GM12878 (cell line): ENCODE measurements around the gene DHRS7B. TPM values are rescaled to one million over a fixed set of nuclear protein-coding genes. Genes with fewer than 3 reads are reported as not detected.

ENCODE experiments used
- ATAC-seq: fragments of 200-7000 bp; cut with Tn5 transposase; 3 replicates; pipeline ENCODE4 v1.9.1; 2020; ENCODE audit warnings: mild to moderate bottlenecking, moderate library complexity
- BruUV-seq: library from RNA; stranded (reverse); fragments of 400-500 nt; replicated peaks from 2 replicates; lab custom pipeline; 2021; lab: Mats Ljungman, UMichigan
- CTCF ChIA-PET: fragments of 300-600 bp; sonication (Branson Sonifier 250); formaldehyde crosslinking; extraction: SDS; loops from one replicate; lab custom pipeline; 2021; ENCODE audit warnings: inconsistent platforms; lab: Yijun Ruan, JAX
- POLR2A ChIA-PET: fragments of 350-600 bp; formaldehyde crosslinking; extraction: SDS; loops from one replicate; lab custom pipeline; 2021; ENCODE audit warnings: inconsistent platforms; lab: Charles Lee
- RAD21 ChIA-PET: fragments of 300-600 bp; sonication (Branson Sonifier 250); formaldehyde crosslinking; loops from one replicate; lab custom pipeline; 2023; ENCODE audit warnings: antibody characterized with exemption; ENCODE audit not compliant: unreplicated experiment; lab: Charles Lee
- SMC1A ChIA-PET: fragments of 300-600 bp; sonication (Branson Sonifier 250); formaldehyde crosslinking; loops from one replicate; lab custom pipeline; 2023; ENCODE audit not compliant: unreplicated experiment, uncharacterized antibody; lab: Charles Lee
- DNase-seq: peaks from one replicate; pipeline ENCODE4 v3.0.0-alpha.2; 2011; ENCODE audit warnings: low read depth, low spot score
- FAIRE-seq: peaks from 3 replicates; lab custom pipeline; 2011; peaks lifted over from hg19 to GRCh38; lab: Jason Lieb, UNC
- H2AFZ ChIP-seq: 2 replicates; pipeline ENCODE4 v1.6.0; 2011; ENCODE audit warnings: low read depth, low read length, control low read depth; ENCODE audit not compliant: control insufficient read depth
- H3K27ac ChIP-seq: 2 replicates; pipeline ENCODE4 v1.5.1; 2011; ENCODE audit warnings: control low read depth; ENCODE audit not compliant: control insufficient read depth, insufficient read depth
- H3K27me3 ChIP-seq, 2 experiments: replicated peaks in 1 of 2; 2 replicates each; pipeline versions ENCODE4 v1.6.0 to v1.6.1; 2011; ENCODE audit warnings: low read length in 1 of 2; ENCODE audit not compliant: control insufficient read depth in 2 of 2, insufficient read depth in 2 of 2
- H3K36me3 ChIP-seq, 2 experiments: 2 replicates each; pipeline ENCODE4 v1.5.1; 2011; ENCODE audit warnings: low read length in 1 of 2; ENCODE audit not compliant: control insufficient read depth in 2 of 2, insufficient read depth in 2 of 2
- H3K4me1 ChIP-seq: 2 replicates; pipeline ENCODE4 v1.6.1; 2011; ENCODE audit warnings: mild to moderate bottlenecking, low read length, moderate library complexity, mixed read lengths; ENCODE audit not compliant: control insufficient read depth, insufficient read depth
- H3K4me2 ChIP-seq: 2 replicates; pipeline ENCODE4 v1.6.0; 2011; ENCODE audit warnings: control low read depth; ENCODE audit not compliant: control insufficient read depth, insufficient read depth
- H3K4me3 ChIP-seq: fragments of 200-600 bp; sonication (generic); 2 replicates; pipeline ENCODE4 v1.5.1; 2016
- H3K79me2 ChIP-seq: 2 replicates; pipeline ENCODE4 v1.6.0; 2011; ENCODE audit warnings: low read length; ENCODE audit not compliant: control insufficient read depth, insufficient read depth
- H3K9ac ChIP-seq: 2 replicates; pipeline ENCODE4 v1.8.0; 2011; ENCODE audit warnings: low read length, control low read depth, mixed read lengths; ENCODE audit not compliant: control insufficient read depth, insufficient read depth
- H3K9me3 ChIP-seq: replicated peaks from 3 replicates; pipeline ENCODE4 v1.5.1; 2011; ENCODE audit warnings: mild to moderate bottlenecking, low read length; ENCODE audit not compliant: control insufficient read depth, insufficient read depth
- H4K20me1 ChIP-seq: 2 replicates; pipeline ENCODE4 v1.6.0; 2011; ENCODE audit not compliant: control insufficient read depth, insufficient read depth
- ATF7 ChIP-seq: fragments of 450-650 bp; IDR thresholded peaks from 2 replicates; pipeline ENCODE4 v1.6.1; 2016; ENCODE audit warnings: low read depth, mild to moderate bottlenecking
- E4F1 ChIP-seq: fragments of 450-650 bp; IDR thresholded peaks from 2 replicates; pipeline ENCODE4 v1.6.1; 2018; ENCODE audit warnings: borderline replicate concordance, mild to moderate bottlenecking; ENCODE audit not compliant: partially characterized antibody
- EED ChIP-seq: sonication (generic); IDR thresholded peaks from 2 replicates; pipeline ENCODE4 v1.6.1; 2016; ENCODE audit warnings: antibody characterized with exemption, low read depth
- ESRRA ChIP-seq: IDR thresholded peaks from 2 replicates; pipeline ENCODE4 v1.6.1; 2012; ENCODE audit warnings: mild to moderate bottlenecking, low read length, improper control_type of control experiment
- LARP7 ChIP-seq: fragments of 450-650 bp; IDR thresholded peaks from 2 replicates; pipeline ENCODE4 v1.6.1; 2017; ENCODE audit warnings: mild to moderate bottlenecking
- MAX ChIP-seq: IDR thresholded peaks from 2 replicates; pipeline ENCODE4 v1.6.1; 2012; ENCODE audit warnings: low read depth, low read length, improper control_type of control experiment
- PRDM15 ChIP-seq: fragments of 450-650 bp; formaldehyde crosslinking; IDR thresholded peaks from 2 replicates; pipeline ENCODE4 v1.4.0; 2020; ENCODE audit warnings: mild to moderate bottlenecking, moderate library complexity
- ZBTB40 ChIP-seq: fragments of 450-650 bp; IDR thresholded peaks from 2 replicates; pipeline ENCODE4 v1.6.1; 2016; ENCODE audit warnings: mild to moderate bottlenecking, moderate library complexity, borderline replicate concordance
- WGBS: methylation state at CpG from one replicate; pipeline ENCODE4 v1.1.6; 2016; ENCODE audit warnings: low lambda C conversion rate; ENCODE audit not compliant: insufficient replicate concordance, insufficient coverage; ENCODE audit errors: missing lambda C conversion rate; 5-methylcytosine and 5-hydroxymethylcytosine counted together
- in situ Hi-C: fragments of 300-500 bp; cut with MboI; formaldehyde crosslinking; loops from 9 replicates; pipeline ENCODE4 v1.14.3; 2018; ENCODE audit warnings: mixed read lengths
- intact Hi-C: fragments of 100-400 bp; cut with micrococcal nuclease; formaldehyde crosslinking; loops from one replicate; pipeline ENCODE4 v1.14.2; 2022; ENCODE audit not compliant: unreplicated experiment
- polyA plus RNA-seq, 11 experiments: library from polyadenylated mRNA; depleted of rRNA in 4 of 11; unstranded in 6 of 11; stranded (reverse) in 5 of 11; fragments of >200 nt; fragmentation: Nextera tagmentation in 4 of 11; fragmentation: Illumina TruSeq in 1 of 11; extraction: Ambion mirVana in 4 of 11; extraction: Trizol in 1 of 11; gene quantifications; 1 replicate in 1 of 11; 2 replicates in 10 of 11; pipeline versions ENCODE4 v1.2.1 to v1.2.3, GENCODE V29; 2011 to 2016; ENCODE audit warnings: inconsistent platforms in 2 of 11, missing spikeins in 2 of 11, low read depth in 1 of 11
- total RNA-seq, 4 experiments: library from RNA; depleted of rRNA in 3 of 4; stranded (reverse); fragments of >200 nt in 3 of 4; fragmentation: Illumina TruSeq in 1 of 4; extraction: Trizol in 1 of 4; gene quantifications; 2 replicates each; pipeline versions ENCODE4 v1.2.1 to v1.2.3, GENCODE V29; 2013 to 2021
- TF ChIP-seq, protein P1 (sequence below): IDR thresholded peaks from 2 replicates; pipeline ENCODE4 v1.6.1; 2012; ENCODE audit warnings: low read depth, low read length, improper control_type of control experiment
- TF ChIP-seq, protein P2 (sequence below): IDR thresholded peaks from 2 replicates; pipeline ENCODE4 v1.6.1; 2012; ENCODE audit warnings: low read depth, low read length, improper control_type of control experiment

DHRS7B gene
- total and polyA plus RNA-seq, 10 of the 15 experiments (the other 5 are each of a cell fraction or from before 2014, with no cell fraction given), result 11.1 to 35.6 (median 23.0) TPM

- H3K9ac ChIP-seq, result no peak overlapping the region
- no peak for ATAC-seq
- POLR2A ChIA-PET, result no interaction called here
- intact Hi-C loops, result no loop called here
- TF ChIP-seq ZBTB40 (no peak), PRDM15 (CRISPR knock-in tag) (no peak), ESRRA (no peak), LARP7 (no peak), EED (no peak), ATF7 (no peak), MAX (no peak), E4F1 (no peak)
- TF ChIP-seq, protein P1, sequence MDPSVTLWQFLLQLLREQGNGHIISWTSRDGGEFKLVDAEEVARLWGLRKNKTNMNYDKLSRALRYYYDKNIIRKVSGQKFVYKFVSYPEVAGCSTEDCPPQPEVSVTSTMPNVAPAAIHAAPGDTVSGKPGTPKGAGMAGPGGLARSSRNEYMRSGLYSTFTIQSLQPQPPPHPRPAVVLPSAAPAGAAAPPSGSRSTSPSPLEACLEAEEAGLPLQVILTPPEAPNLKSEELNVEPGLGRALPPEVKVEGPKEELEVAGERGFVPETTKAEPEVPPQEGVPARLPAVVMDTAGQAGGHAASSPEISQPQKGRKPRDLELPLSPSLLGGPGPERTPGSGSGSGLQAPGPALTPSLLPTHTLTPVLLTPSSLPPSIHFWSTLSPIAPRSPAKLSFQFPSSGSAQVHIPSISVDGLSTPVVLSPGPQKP, result no peak
- TF ChIP-seq, protein P2, sequence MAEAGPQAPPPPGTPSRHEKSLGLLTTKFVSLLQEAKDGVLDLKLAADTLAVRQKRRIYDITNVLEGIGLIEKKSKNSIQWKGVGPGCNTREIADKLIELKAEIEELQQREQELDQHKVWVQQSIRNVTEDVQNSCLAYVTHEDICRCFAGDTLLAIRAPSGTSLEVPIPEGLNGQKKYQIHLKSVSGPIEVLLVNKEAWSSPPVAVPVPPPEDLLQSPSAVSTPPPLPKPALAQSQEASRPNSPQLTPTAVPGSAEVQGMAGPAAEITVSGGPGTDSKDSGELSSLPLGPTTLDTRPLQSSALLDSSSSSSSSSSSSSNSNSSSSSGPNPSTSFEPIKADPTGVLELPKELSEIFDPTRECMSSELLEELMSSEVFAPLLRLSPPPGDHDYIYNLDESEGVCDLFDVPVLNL, result no peak
- TF ChIP-seq, all 136 proteins: peak for 0
- H3K27me3 ChIP-seq, result no peaks in the 10 kb centered on the region
- no peaks in the 10 kb centered on the region for H4K20me1 ChIP-seq
- SMC1A ChIA-PET, result no interaction called here
- in situ Hi-C loops, result no loop called here
- WGBS, result 90% methylated on average over 8 of the region's 8 CpGs
- H3K4me2 ChIP-seq, result no peak overlapping the region
- H3K4me1 ChIP-seq, result no peaks in the 10 kb centered on the region
- no peak for FAIRE-seq
- no peak overlapping the region for H3K27ac ChIP-seq
- CTCF ChIA-PET, result interaction anchor here (1.0 to 2.8 kb wide), 2 partner anchors 58 to 63 kb away, joined by 5 to 7 read pairs; no protein-coding TSS in a partner anchor
- no peaks in the 10 kb centered on the region for H3K79me2 ChIP-seq
- DNase-seq, result no peak
- H3K4me3 ChIP-seq, result no peak overlapping the region
- H3K36me3 ChIP-seq, result peaks cover 4 to 7% of the 10 kb centered on the region in 2 experiments; a peak in 3 of 4 replicates
- no TSS peak for BruUV-seq
- no peak overlapping the region for H2AFZ ChIP-seq
- RAD21 ChIA-PET, result no interaction called here
- H3K9me3 ChIP-seq, result no peaks in the 10 kb centered on the region
These were observed 50.6 kb downstream of the DHRS7B start for GRCh38 chr17:21177401-21177800.
